RCC 7860 (cell line): ENCODE data around the gene HS3ST2.
"Not testable (repeated sequence)": the region's sequence is repeated elsewhere in the genome, so short reads cannot be mapped to it uniquely, and the experiment has no call there.

Experiments
- DNase-seq: peaks from one replicate; pipeline ENCODE4 v3.0.0-alpha.2; 2015; ENCODE audit warnings: low spot score
- FAIRE-seq: peaks from 2 replicates; lab custom pipeline; 2012; peaks lifted over from hg19 to GRCh38; lab: Jason Lieb, UNC

Gene HS3ST2

DNA sequence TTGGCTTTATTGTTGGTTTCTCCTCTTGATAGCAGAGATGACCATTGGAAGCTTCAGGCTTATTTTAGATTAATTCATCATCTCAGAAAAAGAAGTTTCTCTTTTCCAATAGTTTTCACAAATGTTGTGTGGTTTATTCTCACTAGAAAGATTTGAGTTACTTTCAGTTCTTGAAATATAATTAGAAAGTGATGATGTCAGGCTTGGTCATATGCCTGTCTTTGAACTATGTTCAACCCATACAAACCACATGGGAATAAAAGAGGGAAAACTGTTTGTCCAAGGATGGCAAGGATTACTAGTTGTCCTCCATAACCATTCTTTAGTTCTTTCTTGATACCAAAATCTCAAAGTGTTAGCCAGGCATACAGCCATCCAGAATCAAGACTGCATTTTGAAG is 3.7 kb upstream of the HS3ST2 start:
- no peak for FAIRE-seq
- DNase-seq = no peak

DNA sequence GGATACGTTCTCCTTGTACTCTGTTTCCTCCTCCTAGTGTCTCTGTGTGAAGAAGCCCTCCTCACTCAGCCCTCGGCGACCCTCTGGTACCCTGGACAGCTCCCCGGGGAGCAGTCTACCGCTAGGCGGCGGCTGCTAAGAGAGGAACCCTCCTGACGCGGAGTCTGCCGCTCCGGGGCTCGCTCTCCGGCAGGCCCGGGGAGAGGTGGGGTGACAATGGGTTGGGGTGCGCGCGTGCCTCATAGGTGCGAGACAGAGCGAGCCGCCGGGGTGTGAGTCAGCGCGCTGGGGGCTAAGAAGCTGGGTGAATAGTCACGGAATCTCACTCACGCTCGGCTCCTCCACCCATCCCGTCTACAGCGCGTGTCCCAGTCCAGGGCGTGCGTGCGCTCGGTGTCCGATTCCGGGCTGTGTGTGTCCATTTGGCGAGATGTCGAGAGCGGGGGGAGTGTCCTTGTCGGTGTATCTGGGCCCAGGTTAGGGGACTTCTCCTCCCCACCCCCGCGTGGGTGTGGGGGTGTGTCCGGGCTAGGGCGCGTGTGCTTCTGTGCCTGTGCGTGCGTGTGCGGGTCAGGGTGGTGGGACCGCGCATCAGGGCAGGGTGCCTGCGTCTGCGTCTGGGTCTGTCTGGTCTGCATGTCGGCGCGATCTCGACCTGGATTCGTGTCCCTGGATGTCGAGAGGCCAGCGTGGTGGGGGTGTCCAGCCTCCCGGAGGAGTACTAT is 577 bp upstream of the HS3ST2 start:
- FAIRE-seq (no peak), DNase-seq (no peak)

DNA sequence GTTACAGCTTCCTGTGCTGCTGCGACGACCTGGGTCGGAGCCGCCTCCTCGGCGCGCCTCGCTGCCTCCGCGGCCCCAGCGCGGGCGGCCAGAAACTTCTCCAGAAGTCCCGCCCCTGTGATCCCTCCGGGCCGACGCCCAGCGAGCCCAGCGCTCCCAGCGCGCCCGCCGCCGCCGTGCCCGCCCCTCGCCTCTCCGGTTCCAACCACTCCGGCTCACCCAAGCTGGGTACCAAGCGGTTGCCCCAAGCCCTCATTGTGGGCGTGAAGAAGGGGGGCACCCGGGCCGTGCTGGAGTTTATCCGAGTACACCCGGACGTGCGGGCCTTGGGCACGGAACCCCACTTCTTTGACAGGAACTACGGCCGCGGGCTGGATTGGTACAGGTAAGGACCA is 746 bp downstream of the HS3ST2 start:
- no peak for DNase-seq
- no peak for FAIRE-seq

DNA sequence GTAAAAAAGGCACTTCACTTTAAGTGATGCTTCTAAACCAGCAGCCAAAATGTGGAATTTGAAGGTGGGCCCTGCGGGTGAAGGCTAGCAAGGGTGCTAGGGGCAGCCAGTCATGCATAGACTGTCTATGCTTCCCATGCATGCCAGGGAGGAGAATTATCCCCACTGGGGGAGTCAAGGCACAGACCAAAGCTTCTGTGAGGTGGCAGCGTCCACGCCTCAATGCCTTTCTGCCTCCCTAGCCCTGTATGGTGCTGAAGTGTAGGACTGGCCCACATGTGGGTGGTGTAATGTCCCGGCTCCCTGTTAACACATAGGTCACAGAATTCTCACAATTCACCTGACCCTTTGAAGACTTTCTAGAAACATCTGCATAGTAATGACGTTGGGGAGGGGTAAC is 1.9 kb downstream of the HS3ST2 start:
- FAIRE-seq (no peak), DNase-seq (peak; percentile 29)

DNA sequence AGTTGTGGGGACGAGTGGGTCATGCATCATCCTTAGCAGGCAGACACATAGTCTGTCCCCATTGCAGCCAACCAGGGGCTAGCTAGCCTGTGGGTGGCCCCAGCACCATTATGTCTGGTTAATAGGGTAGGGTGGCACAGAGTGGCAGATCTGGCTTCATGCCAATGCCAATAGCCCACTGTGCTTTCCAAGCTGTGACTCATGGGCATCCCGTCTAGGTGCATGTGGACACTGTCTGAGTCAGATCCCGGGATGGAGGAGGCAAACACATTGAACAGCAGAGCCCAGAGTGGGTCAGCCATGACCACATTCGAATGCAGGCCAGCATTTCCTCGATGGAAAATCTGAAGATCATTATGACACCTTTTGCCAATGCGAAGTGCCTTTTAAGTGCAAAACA is 2.5 kb downstream of the HS3ST2 start:
- FAIRE-seq = peak; percentile 89

DNA sequence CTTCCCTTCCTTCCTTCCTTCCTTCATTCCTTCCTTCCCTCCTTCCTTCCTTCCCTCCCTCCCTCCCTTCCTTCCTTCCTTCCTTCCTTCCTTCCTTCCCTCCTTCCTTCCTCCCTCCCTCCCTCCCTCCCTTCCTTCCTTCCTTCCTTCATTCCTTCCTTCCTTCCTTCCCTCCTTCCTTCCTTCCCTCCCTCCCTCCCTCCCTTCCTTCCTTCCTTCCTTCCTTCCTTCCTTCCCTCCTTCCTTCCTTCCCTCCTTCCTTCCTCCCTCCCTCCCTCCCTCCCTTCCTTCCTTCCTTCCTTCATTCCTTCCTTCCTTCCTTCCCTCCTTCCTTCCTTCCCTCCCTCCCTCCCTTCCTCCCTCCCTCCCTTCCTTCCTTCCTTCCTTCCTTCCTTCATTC is 4.8 kb downstream of the HS3ST2 start:
- not testable (repeated sequence) for FAIRE-seq, DNase-seq

More for the DNA sequence above, 2.5 kb downstream of the HS3ST2 start:
- peak; percentile 81 for DNase-seq

DNA sequence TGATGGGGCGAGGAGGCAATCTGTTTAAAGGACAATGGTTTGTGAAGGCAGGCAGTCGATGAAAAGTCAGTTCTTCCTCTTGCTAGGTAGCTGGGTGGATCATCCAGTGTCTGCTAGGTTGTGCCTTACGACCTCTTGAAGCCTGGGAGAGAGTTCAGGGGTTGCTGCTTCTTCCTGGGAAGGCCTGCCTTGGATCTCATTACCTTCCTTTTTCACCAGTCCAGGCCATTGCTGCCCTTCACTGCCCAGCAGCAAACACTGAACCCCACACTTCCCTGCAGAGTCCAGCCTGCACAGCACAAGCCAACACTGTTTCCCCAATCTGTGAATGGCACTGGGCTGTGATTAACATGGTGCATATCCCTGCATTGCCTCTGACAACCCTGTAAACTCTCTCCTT is 24.7 kb downstream of the HS3ST2 start:
- no peak for DNase-seq
- FAIRE-seq = no peak

DNA sequence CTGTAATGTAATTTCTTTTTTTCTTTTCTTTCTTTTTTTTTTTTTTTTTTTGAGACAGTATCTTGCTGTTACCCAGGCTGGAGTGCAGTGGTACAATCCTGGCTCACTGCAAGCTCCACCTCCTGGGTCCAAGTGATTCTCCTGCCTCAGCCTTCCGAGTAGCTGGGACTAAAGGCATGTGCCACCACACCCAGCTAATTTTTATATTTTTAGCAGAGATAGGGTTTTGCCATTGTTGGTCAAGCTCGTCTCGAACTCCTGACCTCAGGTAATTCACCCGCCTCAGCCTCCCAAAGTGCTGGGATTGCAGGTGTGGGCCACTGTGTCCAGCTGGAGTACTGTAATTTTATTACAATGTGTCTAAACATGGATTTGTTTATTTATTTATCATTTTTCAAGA is 28.1 kb downstream of the HS3ST2 start:
- DNase-seq, FAIRE-seq: not testable (repeated sequence)

DNA sequence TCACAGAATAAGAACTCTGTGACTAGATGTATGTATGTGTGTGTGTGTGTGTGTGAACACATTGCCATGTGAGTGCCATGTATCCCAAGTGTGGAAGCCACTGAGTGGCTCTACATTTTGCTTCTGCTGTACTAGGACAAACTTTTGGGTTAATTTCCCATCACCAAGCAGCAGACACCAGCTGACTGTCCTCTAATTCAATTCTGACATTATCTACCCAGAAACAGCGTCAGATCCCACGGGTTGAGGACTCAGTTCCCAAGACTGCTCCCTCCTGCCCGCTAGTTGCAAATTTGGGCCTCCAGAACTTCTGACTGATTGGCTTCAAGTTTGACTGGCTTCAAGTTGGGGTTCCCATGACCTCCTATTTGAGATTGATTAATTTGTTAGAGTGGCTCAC is 29.2 kb downstream of the HS3ST2 start:
- DNase-seq (no peak), FAIRE-seq (no peak)

DNA sequence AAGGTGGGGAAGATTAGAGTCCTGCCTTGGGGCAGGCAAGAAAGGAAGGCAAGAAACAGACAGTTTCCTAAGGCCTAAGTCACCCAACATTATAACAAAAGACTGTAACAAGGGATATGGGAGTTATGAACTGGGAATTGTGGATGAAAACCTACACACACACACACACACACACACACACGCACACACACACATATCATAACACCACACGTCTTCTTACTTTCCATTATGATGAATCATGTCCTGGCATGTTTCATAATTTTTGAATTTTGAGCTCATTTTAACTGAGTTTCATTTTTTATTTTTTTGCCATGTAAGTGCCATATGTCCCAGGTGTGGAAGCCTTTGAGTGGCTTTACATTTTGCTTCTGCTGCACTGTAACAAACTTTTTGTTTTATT is 29.9 kb downstream of the HS3ST2 start:
- no peak for FAIRE-seq

DNA sequence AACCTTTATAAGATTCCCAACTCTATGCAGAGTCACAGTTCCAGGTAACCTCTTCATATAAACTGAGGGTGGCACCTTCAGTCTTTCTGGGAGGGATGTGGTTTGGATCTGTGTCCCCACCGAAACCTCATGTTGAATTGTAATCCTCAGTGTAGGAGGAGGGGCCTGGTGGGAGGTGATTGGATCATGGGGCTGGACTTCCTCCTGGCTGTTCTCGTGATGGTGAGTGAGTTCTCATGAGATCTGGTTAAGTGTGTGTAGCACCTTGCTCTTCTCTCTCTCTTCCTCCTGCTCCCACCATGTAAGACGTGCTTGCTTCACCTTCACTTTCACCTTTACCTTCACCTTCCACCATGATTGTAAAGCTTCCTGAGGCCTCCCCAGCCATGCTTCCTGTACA is 30.5 kb downstream of the HS3ST2 start:
- DNase-seq (no peak), FAIRE-seq (no peak)

More for the DNA sequence above, 29.9 kb downstream of the HS3ST2 start:
- DNase-seq = no peak

DNA sequence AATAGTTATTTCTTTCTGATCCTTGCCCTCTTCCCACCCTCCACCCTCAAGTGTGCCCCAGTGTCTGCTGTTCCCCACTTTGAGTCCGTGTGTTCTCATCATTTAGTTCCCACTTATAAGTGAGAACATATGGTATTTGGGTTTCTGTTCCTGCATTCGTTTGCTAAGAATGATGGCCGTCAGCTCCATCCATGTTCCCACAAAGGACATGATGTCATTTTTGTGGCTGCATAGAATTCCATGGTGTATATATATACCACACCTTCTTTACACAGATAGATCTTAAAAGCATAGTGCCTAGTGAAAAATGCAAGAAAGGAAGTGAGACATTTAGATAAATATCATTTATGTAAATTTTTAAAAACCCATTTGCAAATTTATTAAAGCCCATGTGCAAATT is 33.1 kb downstream of the HS3ST2 start:
- DNase-seq = no peak
- FAIRE-seq = no peak

DNA sequence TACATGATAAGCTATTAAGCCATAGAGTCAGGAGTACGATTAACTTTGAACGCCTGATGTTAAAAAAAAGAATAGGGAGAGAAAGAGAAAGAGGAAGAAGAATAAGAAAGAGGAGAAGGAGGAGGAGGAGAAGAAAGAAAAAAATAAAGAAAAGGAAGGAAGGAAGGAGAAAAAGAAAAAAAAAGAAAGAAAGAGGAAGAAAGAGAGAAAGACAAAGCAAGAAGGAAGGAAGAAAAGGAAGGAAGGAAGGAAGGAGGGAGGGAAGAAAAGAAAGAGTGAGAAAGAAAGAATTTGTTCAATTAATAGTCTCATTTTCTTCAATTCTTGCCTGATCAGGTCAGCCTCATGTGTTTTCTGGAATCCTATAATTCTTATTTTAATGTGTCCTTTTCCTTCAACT is 33.7 kb downstream of the HS3ST2 start:
- no peak for DNase-seq
- FAIRE-seq = no peak

DNA sequence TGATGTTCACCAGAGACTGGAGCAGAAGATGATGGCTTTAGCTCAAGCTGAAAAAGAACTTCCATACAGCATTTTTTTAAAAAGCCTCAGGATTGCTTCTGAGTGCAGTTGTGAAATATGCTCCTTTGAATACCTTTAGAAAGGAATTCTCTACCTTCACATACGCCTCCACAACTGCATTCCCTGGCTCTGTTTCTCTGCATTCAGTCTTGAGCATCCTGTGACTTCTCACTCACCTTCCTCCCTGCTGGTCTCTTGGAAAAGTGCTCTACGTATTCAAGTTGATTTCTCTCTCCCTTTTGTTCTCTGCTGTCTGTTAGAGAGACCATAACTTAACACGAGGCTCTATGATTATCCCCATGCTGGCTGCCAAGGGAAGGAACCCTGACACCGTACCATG is 34.5 kb downstream of the HS3ST2 start:
- DNase-seq (no peak), FAIRE-seq (no peak)

DNA sequence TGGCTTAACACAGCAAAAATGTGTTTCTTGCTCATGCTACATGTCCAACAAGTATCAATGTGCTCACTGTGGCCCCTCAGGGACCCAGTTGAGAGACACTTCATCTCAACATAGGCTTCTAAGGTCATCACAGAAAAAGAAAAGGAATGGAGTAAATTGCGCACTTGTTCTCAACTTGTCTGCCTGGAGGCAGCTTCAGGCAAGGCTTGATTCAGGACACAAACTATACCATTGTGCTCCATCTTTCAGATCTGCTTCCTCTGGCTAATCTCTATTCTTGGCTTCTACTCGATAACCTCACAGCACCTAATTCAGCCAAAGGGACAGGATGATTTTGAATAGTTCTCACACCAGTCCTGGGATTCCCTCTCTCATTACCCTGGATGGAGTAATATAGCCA is 35.6 kb downstream of the HS3ST2 start:
- FAIRE-seq (no peak), DNase-seq (no peak)

DNA sequence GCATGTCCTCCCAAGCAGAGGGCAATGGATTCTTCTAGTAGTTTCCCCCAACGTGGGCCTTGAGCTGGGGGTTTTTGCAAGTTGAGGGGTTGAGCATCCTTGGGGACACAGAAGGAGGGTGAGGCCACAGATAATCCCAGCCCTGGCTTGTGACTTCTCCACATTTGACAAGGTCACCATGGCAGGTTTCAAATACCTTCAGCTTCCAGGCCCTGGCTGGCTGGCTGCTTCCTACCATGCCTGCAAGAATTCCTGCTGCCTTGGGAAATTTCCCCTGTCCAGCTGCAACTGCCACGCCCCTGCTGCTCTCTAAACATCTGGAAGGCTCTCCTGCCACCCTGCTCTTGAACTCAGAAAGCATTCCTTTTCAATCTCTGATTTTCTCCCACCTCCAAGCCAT is 41.3 kb downstream of the HS3ST2 start:
- DNase-seq (no peak), FAIRE-seq (no peak)

DNA sequence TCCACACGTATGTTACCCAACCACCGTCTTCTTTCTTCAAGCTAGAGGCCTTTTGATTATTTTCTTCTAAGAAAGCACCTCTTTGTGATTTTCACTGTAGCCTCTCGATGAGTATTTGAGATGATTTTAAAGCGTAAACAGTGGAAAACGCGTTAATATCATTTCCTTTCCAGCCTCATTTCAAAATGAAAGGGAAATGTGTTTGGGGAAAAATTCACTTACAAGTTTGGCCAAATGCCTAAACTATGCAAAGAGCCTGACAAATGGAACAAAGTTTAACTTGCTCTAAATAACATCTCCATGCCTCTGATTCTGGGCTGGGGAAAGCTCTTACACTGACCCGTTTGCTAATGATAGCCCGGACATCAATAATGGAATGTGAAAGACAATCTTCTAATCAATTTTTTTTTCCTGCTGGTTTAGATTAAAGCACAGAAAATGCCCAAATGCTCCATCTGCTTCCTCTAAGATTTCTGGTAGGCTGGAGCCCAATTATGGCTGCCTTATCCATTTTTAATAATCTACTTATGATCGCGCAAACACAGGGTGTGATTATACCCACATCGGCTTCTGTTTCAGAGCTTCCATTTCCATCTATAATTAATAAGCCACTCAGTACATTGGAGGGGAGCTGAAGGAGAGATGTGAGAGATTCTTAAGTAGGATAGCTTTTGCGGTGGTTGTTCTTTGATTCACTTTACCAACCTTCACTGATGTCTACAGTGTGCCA is 43.5 kb downstream of the HS3ST2 start:
- FAIRE-seq (no peak), DNase-seq (no peak)

DNA sequence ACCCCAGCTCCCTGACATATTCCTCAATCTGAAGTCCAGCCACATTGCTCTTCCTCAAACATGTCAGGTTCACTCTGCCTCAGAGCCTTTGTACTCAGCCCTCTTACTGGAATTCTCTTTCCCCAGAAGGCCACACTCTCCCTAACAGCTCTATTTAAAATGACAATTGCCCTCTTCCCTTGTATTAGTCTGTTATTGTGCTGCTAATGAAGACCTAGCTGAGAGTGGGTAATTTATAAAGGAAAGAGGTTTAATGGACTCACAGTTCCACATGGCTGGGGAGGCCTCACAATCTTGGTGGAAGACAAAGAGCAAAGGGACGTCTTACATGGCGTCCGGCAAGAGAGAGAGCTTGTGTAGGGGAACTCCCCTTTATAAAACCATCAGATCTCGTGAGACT is 46.0 kb downstream of the HS3ST2 start:
- FAIRE-seq (no peak), DNase-seq (no peak)

DNA sequence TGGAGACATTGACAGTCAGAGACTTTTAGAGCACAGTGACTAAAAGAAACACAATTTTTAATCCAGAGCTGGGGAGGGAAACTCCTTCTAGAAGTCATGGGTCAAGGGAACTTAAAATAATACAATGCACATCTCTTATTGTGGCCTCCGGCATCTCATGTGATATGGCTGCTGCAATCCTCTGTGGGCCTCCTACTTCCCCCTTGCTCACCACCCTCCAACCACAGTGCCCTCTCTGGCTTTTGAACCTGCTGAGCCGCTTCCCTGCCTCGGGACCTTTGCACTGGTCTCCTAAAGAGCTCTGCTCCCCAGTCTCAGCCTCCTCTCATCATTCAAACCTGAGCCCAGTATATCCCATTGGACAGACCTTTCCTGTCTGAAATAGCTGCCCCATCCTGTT is 47.6 kb downstream of the HS3ST2 start:
- DNase-seq = no peak
- no peak for FAIRE-seq

DNA sequence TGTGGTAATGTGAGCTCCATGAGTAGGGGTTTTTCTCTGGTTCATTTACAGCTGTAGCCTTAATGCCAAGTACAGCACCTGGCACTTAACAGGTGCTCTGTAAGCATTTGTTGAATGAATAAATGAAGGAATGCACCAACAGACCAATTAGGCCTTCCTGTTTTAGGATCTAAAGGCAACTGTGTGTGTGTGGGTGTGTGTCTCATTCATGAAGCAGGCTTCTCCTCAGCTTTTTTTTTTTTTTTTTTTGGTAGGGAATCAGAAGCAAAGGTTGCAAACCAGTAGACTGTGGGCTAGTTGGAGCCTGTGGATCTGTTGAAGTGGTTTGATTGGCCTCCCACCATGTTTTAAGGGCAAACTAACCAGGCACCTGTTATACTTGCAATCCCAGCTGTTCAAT is 48.1 kb downstream of the HS3ST2 start:
- FAIRE-seq = no peak
- no peak for DNase-seq

DNA sequence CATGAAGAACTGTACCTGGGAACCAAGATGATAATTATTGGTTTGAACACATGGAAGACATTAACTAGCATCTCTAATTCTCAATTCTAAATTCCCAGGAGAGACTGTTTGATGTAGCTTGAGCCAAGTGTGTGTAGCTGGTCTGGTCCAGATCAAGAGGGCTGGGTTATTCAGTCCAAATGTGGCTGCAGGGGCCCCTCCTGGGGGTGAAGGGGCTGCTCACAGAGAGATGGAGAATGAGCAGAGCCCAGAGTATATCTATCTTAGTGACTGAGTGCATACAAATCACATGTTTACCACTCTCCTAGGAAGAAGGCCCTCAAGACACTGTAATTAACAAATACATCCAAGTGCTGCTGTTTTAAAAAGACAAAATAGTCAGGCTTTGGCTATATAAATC is 50.4 kb downstream of the HS3ST2 start:
- DNase-seq (no peak), FAIRE-seq (no peak)

DNA sequence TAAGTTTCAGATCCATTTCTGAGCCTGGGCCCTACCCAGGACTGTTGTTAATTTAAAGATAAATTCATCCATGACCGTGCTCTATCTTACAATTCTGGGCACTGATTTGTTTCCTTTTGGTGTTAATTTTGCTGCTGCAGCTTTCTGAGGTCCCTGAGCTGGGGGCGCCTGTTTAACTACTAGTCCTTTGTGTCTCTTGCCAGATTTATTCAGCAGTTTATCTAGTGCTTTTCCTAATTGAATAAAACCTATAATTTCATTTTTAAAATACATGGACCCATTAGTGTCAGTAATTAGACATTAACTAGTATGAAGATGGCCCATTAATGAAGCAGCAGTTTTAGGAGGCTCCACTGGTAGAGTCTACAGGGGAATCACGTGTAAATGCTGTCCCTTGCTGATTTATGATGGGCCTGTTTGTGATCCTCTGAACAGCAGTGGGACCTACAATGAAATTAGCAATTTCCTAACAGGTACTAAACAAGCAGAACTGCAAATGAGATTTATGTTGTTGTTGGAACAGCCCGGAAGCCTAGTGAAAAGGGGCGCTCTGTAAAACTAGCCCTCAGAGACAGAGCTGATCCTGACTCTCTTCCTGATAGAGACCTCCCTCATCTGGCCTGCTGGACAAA is 54.7 kb downstream of the HS3ST2 start:
- no peak for DNase-seq
- no peak for FAIRE-seq
